ENCODE results near the gene MND1.

- TF ChIP-seq CTCF (conservative IDR thresholded peaks at IDR 0.05; ENCODE audit: low read length): no peak
- TF ChIP-seq EZH2phosphoT487 (IDR thresholded peaks at IDR 0.05; ENCODE audit: borderline replicate concordance): no peak
These were observed 83.0 kb downstream of the MND1 start for GRCh38 chr4:153427363-153428071.
